Neural cell (in vitro differentiated cells): ENCODE data around the gene SLC12A7. TPM values are rescaled to one million over a fixed set of nuclear protein-coding genes. Genes with fewer than 3 reads are reported as not detected.

ENCODE experiments used
- H2AFZ ChIP-seq: fragments of 200-600, 300-800 bp; sonication (generic), shearing (Covaris generic); 2 replicates; pipeline ENCODE4 v1.6.0; 2014; ENCODE audit warnings: low read depth, mild to moderate bottlenecking, antibody characterized with exemption, low read length, moderate library complexity
- H3F3A ChIP-seq: fragments of 200-600 bp; shearing (Covaris generic); 2 replicates; pipeline ENCODE4 v1.6.1; 2016; ENCODE audit warnings: mild to moderate bottlenecking, moderate library complexity, mixed read lengths, antibody characterized with exemption, low read length; ENCODE audit not compliant: insufficient read depth, poor library complexity, severe bottlenecking
- H3K27ac ChIP-seq: fragments of 200-600, 300-800 bp; sonication (generic), shearing (Covaris generic); 2 replicates; pipeline ENCODE4 v1.5.1; 2014; ENCODE audit warnings: mild to moderate bottlenecking, low read length, moderate library complexity
- H3K27me3 ChIP-seq: fragments of 300-800, 200-600 bp; sonication (generic), shearing (Covaris generic); 2 replicates; pipeline ENCODE4 v1.6.0; 2014; ENCODE audit warnings: mild to moderate bottlenecking, low read depth, low read length, moderate library complexity; ENCODE audit not compliant: insufficient read depth
- H3K36me3 ChIP-seq: fragments of 300-800, 200-600 bp; sonication (generic), shearing (Covaris generic); 2 replicates; pipeline ENCODE4 v1.5.1; 2014; ENCODE audit warnings: mild to moderate bottlenecking, antibody characterized with exemption, low read length, moderate library complexity; ENCODE audit not compliant: insufficient read depth
- H3K4me2 ChIP-seq: fragments of 300-800, 200-600 bp; sonication (generic), shearing (Covaris generic); 2 replicates; pipeline ENCODE4 v1.6.0; 2014; ENCODE audit warnings: mild to moderate bottlenecking, low read length
- H3K4me3 ChIP-seq: fragments of 300-800, 200-600 bp; sonication (generic), shearing (Covaris generic); 2 replicates; pipeline ENCODE4 v1.5.1; 2014; ENCODE audit warnings: mild to moderate bottlenecking, low read length, moderate library complexity
- H3K79me2 ChIP-seq: fragments of 200-600 bp; shearing (Covaris generic); replicated peaks from 2 replicates; pipeline ENCODE4 v1.6.0; 2014; ENCODE audit warnings: mild to moderate bottlenecking, low read length, moderate library complexity; ENCODE audit not compliant: insufficient read depth
- H3K9ac ChIP-seq: fragments of 300-800, 200-600 bp; sonication (generic), shearing (Covaris generic); 2 replicates; pipeline ENCODE4 v1.6.1; 2016; ENCODE audit warnings: mild to moderate bottlenecking, low read length, mixed read lengths
- H3K9me2 ChIP-seq: fragments of 200-600 bp; shearing (Covaris generic); 2 replicates; pipeline ENCODE4 v1.6.1; 2016; ENCODE audit warnings: mild to moderate bottlenecking, low read length, mixed read lengths; ENCODE audit not compliant: insufficient read depth
- H3K9me3 ChIP-seq: fragments of 200-600, 300-800 bp; sonication (generic), shearing (Covaris generic); 2 replicates; pipeline ENCODE4 v1.6.1; 2016; ENCODE audit warnings: mild to moderate bottlenecking, mixed run types, low read length, moderate library complexity, mixed read lengths
- H4K20me1 ChIP-seq: fragments of 200-600 bp; shearing (Covaris generic); 2 replicates; pipeline ENCODE4 v1.6.1; 2016; ENCODE audit warnings: mild to moderate bottlenecking, mixed run types; ENCODE audit not compliant: insufficient read depth
- EP300 ChIP-seq: fragments of 450-650 bp; conservative IDR thresholded peaks from 2 replicates; pipeline ENCODE4 v1.6.1; 2014; ENCODE audit warnings: antibody characterized with exemption, mild to moderate bottlenecking, moderate library complexity; ENCODE audit not compliant: poor library complexity, severe bottlenecking
- EZH2 ChIP-seq: fragments of 200-600, 300-800 bp; shearing (Covaris generic), sonication (generic); IDR thresholded peaks from 2 replicates; pipeline ENCODE4 v1.6.1; 2014; ENCODE audit warnings: antibody characterized with exemption, low read length, borderline replicate concordance, mild to moderate bottlenecking; ENCODE audit not compliant: insufficient read depth, poor library complexity, severe bottlenecking
- MXI1 ChIP-seq: fragments of 450-650 bp; conservative IDR thresholded peaks from 2 replicates; pipeline ENCODE4 v1.6.1; 2014; ENCODE audit warnings: antibody characterized with exemption, mild to moderate bottlenecking; ENCODE audit not compliant: poor library complexity, severe bottlenecking
- POLR2AphosphoS5 ChIP-seq: IDR thresholded peaks from 2 replicates; pipeline ENCODE4 v1.6.1; 2012
- RAD21 ChIP-seq: fragments of 450-650 bp; conservative IDR thresholded peaks from 2 replicates; pipeline ENCODE4 v1.6.1; 2014; ENCODE audit warnings: antibody characterized with exemption, mild to moderate bottlenecking, moderate library complexity
- SMC3 ChIP-seq: fragments of 450-650 bp; conservative IDR thresholded peaks from 2 replicates; pipeline ENCODE4 v1.6.1; 2014; ENCODE audit warnings: antibody characterized with exemption, mild to moderate bottlenecking, moderate library complexity; ENCODE audit not compliant: poor library complexity
- TAF1 ChIP-seq: IDR thresholded peaks from 2 replicates; pipeline ENCODE4 v1.6.1; 2012; ENCODE audit warnings: low read depth
- polyA plus RNA-seq: library from polyadenylated mRNA; depleted of rRNA; stranded (reverse); fragments of >200 nt; gene quantifications from 2 replicates; pipeline ENCODE4 v1.2.3, GENCODE V29; 2014
- TF ChIP-seq, protein P1 (sequence below): fragments of 450-650 bp; IDR thresholded peaks from 2 replicates; pipeline ENCODE4 v1.5.1; 2014; ENCODE audit warnings: antibody characterized with exemption, mild to moderate bottlenecking, moderate library complexity; ENCODE audit not compliant: poor library complexity, severe bottlenecking
- TF ChIP-seq, protein P2 (sequence below): IDR thresholded peaks from 2 replicates; pipeline ENCODE4 v1.6.1; 2012; ENCODE audit warnings: borderline replicate concordance

Gene SLC12A7
- polyA plus RNA-seq, 1 donor from 2014 or later: 4.5 TPM

DNA sequence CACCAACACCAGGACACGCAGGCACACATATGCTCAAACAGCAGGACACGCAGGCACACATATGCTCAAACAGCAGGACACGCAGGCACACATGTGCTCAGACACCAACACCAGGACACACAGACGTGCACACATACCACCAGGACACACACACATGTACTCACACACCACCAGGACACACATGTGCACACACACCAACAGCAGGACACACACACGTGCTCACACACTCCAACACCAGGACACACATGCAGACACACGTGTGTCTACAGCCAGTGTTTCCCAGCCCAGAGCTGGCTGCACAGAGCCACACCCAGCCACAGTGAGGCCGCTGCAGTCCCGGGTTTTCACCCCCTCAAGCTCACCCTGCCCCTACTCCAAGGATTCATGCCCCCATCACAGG lies 25.0 kb upstream of the SLC12A7 start:
- Histone ChIP-seq H3K27ac (no peak overlapping the region), H3K36me3 (no peaks in the 10 kb centered on the region), H3K79me2 (no peaks in the 10 kb centered on the region), H3K9me3 (no peaks in the 10 kb centered on the region), H3K9ac (no peak overlapping the region), H4K20me1 (no peaks in the 10 kb centered on the region), H2AFZ (no peak overlapping the region), H3K27me3 (no peaks in the 10 kb centered on the region), H3K4me3 (no peak overlapping the region), H3K4me2 (no peak overlapping the region), H3F3A (no peaks in the 10 kb centered on the region), H3K9me2 (no peaks in the 10 kb centered on the region)
- TF ChIP-seq SMC3 (no peak), EP300 (no peak), MXI1 (no peak), TAF1 (no peak), EZH2 (no peak), POLR2AphosphoS5 (no peak), RAD21 (no peak)
- TF ChIP-seq, protein P1, sequence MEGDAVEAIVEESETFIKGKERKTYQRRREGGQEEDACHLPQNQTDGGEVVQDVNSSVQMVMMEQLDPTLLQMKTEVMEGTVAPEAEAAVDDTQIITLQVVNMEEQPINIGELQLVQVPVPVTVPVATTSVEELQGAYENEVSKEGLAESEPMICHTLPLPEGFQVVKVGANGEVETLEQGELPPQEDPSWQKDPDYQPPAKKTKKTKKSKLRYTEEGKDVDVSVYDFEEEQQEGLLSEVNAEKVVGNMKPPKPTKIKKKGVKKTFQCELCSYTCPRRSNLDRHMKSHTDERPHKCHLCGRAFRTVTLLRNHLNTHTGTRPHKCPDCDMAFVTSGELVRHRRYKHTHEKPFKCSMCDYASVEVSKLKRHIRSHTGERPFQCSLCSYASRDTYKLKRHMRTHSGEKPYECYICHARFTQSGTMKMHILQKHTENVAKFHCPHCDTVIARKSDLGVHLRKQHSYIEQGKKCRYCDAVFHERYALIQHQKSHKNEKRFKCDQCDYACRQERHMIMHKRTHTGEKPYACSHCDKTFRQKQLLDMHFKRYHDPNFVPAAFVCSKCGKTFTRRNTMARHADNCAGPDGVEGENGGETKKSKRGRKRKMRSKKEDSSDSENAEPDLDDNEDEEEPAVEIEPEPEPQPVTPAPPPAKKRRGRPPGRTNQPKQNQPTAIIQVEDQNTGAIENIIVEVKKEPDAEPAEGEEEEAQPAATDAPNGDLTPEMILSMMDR: no peak
- TF ChIP-seq, protein P2, sequence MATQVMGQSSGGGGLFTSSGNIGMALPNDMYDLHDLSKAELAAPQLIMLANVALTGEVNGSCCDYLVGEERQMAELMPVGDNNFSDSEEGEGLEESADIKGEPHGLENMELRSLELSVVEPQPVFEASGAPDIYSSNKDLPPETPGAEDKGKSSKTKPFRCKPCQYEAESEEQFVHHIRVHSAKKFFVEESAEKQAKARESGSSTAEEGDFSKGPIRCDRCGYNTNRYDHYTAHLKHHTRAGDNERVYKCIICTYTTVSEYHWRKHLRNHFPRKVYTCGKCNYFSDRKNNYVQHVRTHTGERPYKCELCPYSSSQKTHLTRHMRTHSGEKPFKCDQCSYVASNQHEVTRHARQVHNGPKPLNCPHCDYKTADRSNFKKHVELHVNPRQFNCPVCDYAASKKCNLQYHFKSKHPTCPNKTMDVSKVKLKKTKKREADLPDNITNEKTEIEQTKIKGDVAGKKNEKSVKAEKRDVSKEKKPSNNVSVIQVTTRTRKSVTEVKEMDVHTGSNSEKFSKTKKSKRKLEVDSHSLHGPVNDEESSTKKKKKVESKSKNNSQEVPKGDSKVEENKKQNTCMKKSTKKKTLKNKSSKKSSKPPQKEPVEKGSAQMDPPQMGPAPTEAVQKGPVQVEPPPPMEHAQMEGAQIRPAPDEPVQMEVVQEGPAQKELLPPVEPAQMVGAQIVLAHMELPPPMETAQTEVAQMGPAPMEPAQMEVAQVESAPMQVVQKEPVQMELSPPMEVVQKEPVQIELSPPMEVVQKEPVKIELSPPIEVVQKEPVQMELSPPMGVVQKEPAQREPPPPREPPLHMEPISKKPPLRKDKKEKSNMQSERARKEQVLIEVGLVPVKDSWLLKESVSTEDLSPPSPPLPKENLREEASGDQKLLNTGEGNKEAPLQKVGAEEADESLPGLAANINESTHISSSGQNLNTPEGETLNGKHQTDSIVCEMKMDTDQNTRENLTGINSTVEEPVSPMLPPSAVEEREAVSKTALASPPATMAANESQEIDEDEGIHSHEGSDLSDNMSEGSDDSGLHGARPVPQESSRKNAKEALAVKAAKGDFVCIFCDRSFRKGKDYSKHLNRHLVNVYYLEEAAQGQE: no peak

DNA sequence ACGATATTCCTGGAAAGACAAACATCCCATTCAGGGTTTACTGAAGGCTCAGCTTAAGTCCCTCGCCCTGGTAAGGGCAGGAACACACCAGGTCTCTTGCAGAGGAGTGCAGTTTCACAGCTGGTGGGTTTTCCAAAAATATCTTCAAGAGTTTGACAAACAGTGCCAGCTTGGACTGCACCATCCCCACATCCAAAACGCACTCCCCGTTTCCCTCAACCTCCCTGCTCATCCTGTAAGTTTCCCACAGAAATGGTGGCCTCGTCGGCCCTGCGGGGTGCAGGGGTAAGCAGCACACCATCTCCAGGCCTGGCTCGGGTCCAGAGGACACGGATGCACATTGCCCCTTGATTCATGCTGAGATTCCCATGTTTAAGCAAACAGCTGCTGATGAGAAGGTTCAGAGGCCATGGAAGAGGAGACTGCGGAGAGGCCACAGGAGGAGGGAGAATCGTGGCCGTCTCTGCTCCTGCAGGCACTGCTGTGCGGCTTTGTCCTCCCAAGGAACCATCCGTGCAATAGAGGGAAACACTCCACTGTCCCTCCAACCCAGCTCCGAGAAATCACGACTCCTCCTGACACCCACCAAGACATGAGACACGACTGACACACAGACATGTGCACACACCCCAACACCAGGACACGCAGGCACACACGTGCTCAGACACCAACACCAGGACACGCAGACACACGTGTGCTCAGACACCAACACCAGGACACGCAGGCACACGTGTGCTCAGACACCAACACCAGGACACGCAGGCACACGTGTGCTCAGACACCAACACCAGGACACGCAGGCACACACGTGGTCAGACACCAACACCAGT lies 24.0 kb upstream of the SLC12A7 start:
- Histone ChIP-seq H4K20me1 (no peaks in the 10 kb centered on the region), H3K27ac (no peak overlapping the region), H3K9ac (no peak overlapping the region), H3K4me3 (no peak overlapping the region), H3K4me2 (no peak overlapping the region), H2AFZ (no peak overlapping the region), H3K79me2 (no peaks in the 10 kb centered on the region), H3K36me3 (no peaks in the 10 kb centered on the region), H3K9me3 (no peaks in the 10 kb centered on the region), H3K9me2 (no peaks in the 10 kb centered on the region), H3K27me3 (no peaks in the 10 kb centered on the region), H3F3A (no peaks in the 10 kb centered on the region)
- TF ChIP-seq MXI1 (no peak), SMC3 (no peak), RAD21 (no peak), POLR2AphosphoS5 (no peak)
